HCT116 (cell line): Measurements from ENCODE around the gene ATP2A3. TPM values are rescaled to one million over a fixed set of nuclear protein-coding genes. Genes with fewer than 3 reads are reported as not detected.

Experiments used
- ATAC-seq: fragments of 200-7000 bp; cut with Tn5 transposase; 2 replicates; pipeline ENCODE4 v1.9.1; 2020; ENCODE audit warnings: mild to moderate bottlenecking, moderate library complexity
- BruUV-seq: library from RNA; stranded (reverse); fragments of 400-500 nt; replicated peaks from 2 replicates; lab custom pipeline; 2021; lab: Mats Ljungman, UMichigan
- CTCF ChIA-PET: fragments of 300-600 bp; sonication (Branson Sonifier 250); formaldehyde crosslinking; loops from one replicate; lab custom pipeline; 2021; ENCODE audit warnings: antibody characterized with exemption; lab: Charles Lee
- POLR2A ChIA-PET: fragments of 300-600, 350-600 bp; sonication (Branson Sonifier 250); formaldehyde crosslinking; loops from one replicate; lab custom pipeline; 2021; ENCODE audit warnings: antibody characterized with exemption; lab: Charles Lee
- RAD21 ChIA-PET, 2 experiments: fragments of 300-600 bp; sonication (Branson Sonifier 250); formaldehyde crosslinking; loops; one replicate each; lab custom pipeline; 2023; ENCODE audit warnings: low total read pairs in 2 of 2; ENCODE audit not compliant: uncharacterized antibody in 2 of 2, unreplicated experiment in 2 of 2, low non-redundant PET in 1 of 2; lab: Charles Lee
- DNase-seq: peaks from one replicate; pipeline ENCODE4 v3.0.0-alpha.2; 2010; ENCODE audit warnings: low read depth, low spot score
- H2AFZ ChIP-seq: fragments of 200-600 bp; shearing (Covaris generic), sonication (generic); 2 replicates; pipeline ENCODE4 v1.6.1; 2017; ENCODE audit warnings: low read depth, mixed run types, mixed read lengths, antibody characterized with exemption, low read length; ENCODE audit not compliant: poor library complexity, severe bottlenecking
- H3K27ac ChIP-seq: 2 replicates; pipeline ENCODE4 v1.5.1; 2012; ENCODE audit warnings: low read depth, low read length
- H3K27me3 ChIP-seq: fragments of 200-600 bp; sonication (generic); 2 replicates; pipeline ENCODE4 v1.6.1; 2016; ENCODE audit warnings: mixed run types, low read length, mixed read lengths; ENCODE audit not compliant: insufficient read depth
- H3K36me3 ChIP-seq, 2 experiments: fragments of 200-500 bp in 1 of 2; fragments of 200-600 bp in 1 of 2; sonication (Bioruptor generic) in 1 of 2; sonication (generic) in 1 of 2; 2 replicates each; pipeline versions ENCODE4 v1.5.1 to v1.6.1; 2014 to 2016; ENCODE audit warnings: low read length in 2 of 2, inconsistent platforms in 1 of 2, mixed read lengths in 1 of 2, mixed run types in 1 of 2; ENCODE audit not compliant: insufficient read depth in 2 of 2, control insufficient read depth in 1 of 2
- H3K4me1 ChIP-seq, 2 experiments: fragments of 200-600 bp in 1 of 2; sonication (generic) in 1 of 2; 2 replicates each; pipeline versions ENCODE4 v1.5.1 to v1.6.1; 2012 to 2017; ENCODE audit warnings: low read length in 2 of 2, inconsistent platforms in 1 of 2, mild to moderate bottlenecking in 1 of 2, mixed read lengths in 1 of 2, mixed run types in 1 of 2, moderate library complexity in 1 of 2; ENCODE audit not compliant: insufficient read depth in 2 of 2, control insufficient read depth in 1 of 2
- H3K4me2 ChIP-seq: fragments of 200-600 bp; sonication (generic); 2 replicates; pipeline ENCODE4 v1.6.1; 2017; ENCODE audit warnings: mixed run types, low read length, mixed read lengths
- H3K4me3 ChIP-seq, 2 experiments: fragments of 200-600 bp in 1 of 2; sonication (generic) in 1 of 2; replicated peaks in 1 of 2; 2 replicates each; pipeline ENCODE4 v1.5.1; 2011 to 2016; ENCODE audit warnings: low read length in 2 of 2, control low read depth in 1 of 2, low read depth in 1 of 2, mild to moderate bottlenecking in 1 of 2, mixed read lengths in 1 of 2, mixed run types in 1 of 2
- H3K79me2 ChIP-seq: fragments of 200-600 bp; sonication (generic); 2 replicates; pipeline ENCODE4 v1.6.1; 2017; ENCODE audit warnings: mild to moderate bottlenecking, mixed run types, low read length, moderate library complexity, mixed read lengths; ENCODE audit not compliant: insufficient read depth
- H3K9ac ChIP-seq: fragments of 200-600 bp; sonication (generic); 2 replicates; pipeline ENCODE4 v1.6.1; 2016; ENCODE audit warnings: low read length, mixed read lengths
- H3K9me2 ChIP-seq: fragments of 200-600 bp; sonication (generic), shearing (Covaris generic); 2 replicates; pipeline ENCODE4 v1.6.1; 2017; ENCODE audit warnings: mixed run types, mild to moderate bottlenecking, moderate library complexity; ENCODE audit not compliant: insufficient read depth
- H3K9me3 ChIP-seq, 2 experiments: fragments of 200-500 bp in 1 of 2; fragments of 200-600 bp in 1 of 2; sonication (Bioruptor generic) in 1 of 2; sonication (generic) in 1 of 2; 2 replicates each; pipeline ENCODE4 v1.6.1; 2014 to 2017; ENCODE audit warnings: low read length in 2 of 2, mixed read lengths in 2 of 2, inconsistent platforms in 1 of 2, low read depth in 1 of 2, mild to moderate bottlenecking in 1 of 2, mixed run types in 1 of 2, moderate library complexity in 1 of 2; ENCODE audit not compliant: control insufficient read depth in 1 of 2, insufficient read depth in 1 of 2
- H4K20me1 ChIP-seq: fragments of 200-600 bp; sonication (generic), shearing (Covaris generic); 2 replicates; pipeline ENCODE4 v1.6.1; 2017; ENCODE audit warnings: mixed run types, mild to moderate bottlenecking, moderate library complexity; ENCODE audit not compliant: insufficient read depth
- CTCF ChIP-seq, 3 experiments: fragments of 200-600 bp in 1 of 3; sonication (generic) in 1 of 3; IDR thresholded peaks in 2 of 3; conservative IDR thresholded peaks in 1 of 3; 2 replicates each; pipeline ENCODE4 v1.5.1; 2012 to 2017; ENCODE audit warnings: low read depth in 2 of 3, low read length in 2 of 3, antibody characterized with exemption in 1 of 3, borderline replicate concordance in 1 of 3, control low read depth in 1 of 3, mild to moderate bottlenecking in 1 of 3, mixed read lengths in 1 of 3, mixed run types in 1 of 3, moderate library complexity in 1 of 3; ENCODE audit not compliant: insufficient read depth in 1 of 3
- ELF1 ChIP-seq: IDR thresholded peaks from 2 replicates; pipeline ENCODE4 v1.6.1; 2012; ENCODE audit warnings: low read depth, borderline replicate concordance
- POLR2A ChIP-seq: IDR thresholded peaks from 2 replicates; pipeline ENCODE4 v1.7.0; 2011; ENCODE audit warnings: borderline replicate concordance; ENCODE audit not compliant: insufficient read depth, insufficient read length; ENCODE audit errors: extremely low read depth
- RAD21 ChIP-seq: IDR thresholded peaks from 2 replicates; pipeline ENCODE4 v1.6.1; 2012; ENCODE audit warnings: low read depth, mild to moderate bottlenecking
- REST ChIP-seq: IDR thresholded peaks from 2 replicates; pipeline ENCODE4 v1.6.1; 2012; ENCODE audit warnings: low read depth
- SIN3A ChIP-seq: IDR thresholded peaks from 2 replicates; pipeline ENCODE4 v1.6.1; 2012; ENCODE audit warnings: low read depth
- ZBTB33 ChIP-seq: IDR thresholded peaks from 2 replicates; pipeline ENCODE4 v1.6.1; 2011; ENCODE audit warnings: mild to moderate bottlenecking, low read length, moderate library complexity; ENCODE audit not compliant: insufficient replicate concordance; ENCODE audit errors: extremely low read depth
- intact Hi-C: fragments of 100-400 bp; cut with micrococcal nuclease; formaldehyde crosslinking; loops from 2 replicates; pipeline ENCODE4 v1.10.0; 2022
- total RNA-seq: library from RNA; stranded (reverse); gene quantifications from one replicate; pipeline ENCODE4 v1.2.1, GENCODE V29; 2021; ENCODE audit not compliant: unreplicated experiment

ATP2A3 gene
- total RNA-seq, 1 experiment from 2014 or later: 23.1 TPM

- H3K36me3 ChIP-seq: peaks cover 0 to 13% of the 10 kb centered on the region in 2 experiments; a peak in 2 of 4 replicates
- POLR2A ChIA-PET: no interaction called here
- RAD21 ChIA-PET: interaction anchor here in 1 of 2 experiments (0.7 kb wide), 2 partner anchors 16 to 719 kb away, joined by 6 to 7 read pairs; no protein-coding TSS in a partner anchor
- H4K20me1 ChIP-seq: no peaks in the 10 kb centered on the region
- no peak overlapping the region for H2AFZ ChIP-seq
- CTCF ChIA-PET: no interaction called here
- TF ChIP-seq RAD21: no peak
- no TSS peak for BruUV-seq
- H3K4me3 ChIP-seq: no peak overlapping the region
- ATAC-seq: no peak
- H3K27ac ChIP-seq: no peak overlapping the region
- H3K4me1 ChIP-seq: no peaks in the 10 kb centered on the region
- no peaks in the 10 kb centered on the region for H3K79me2 ChIP-seq
- no peak for DNase-seq
- H3K27me3 ChIP-seq: no peaks in the 10 kb centered on the region
- no peak overlapping the region for H3K9ac ChIP-seq
- H3K9me2 ChIP-seq: no peaks in the 10 kb centered on the region
- no peak overlapping the region for H3K4me2 ChIP-seq
- no peaks in the 10 kb centered on the region for H3K9me3 ChIP-seq
- intact Hi-C loops: no loop called here
Observed at GRCh38 chr17:3877220-3877619, 87.0 kb downstream of the ATP2A3 start.

- no peak for TF ChIP-seq SIN3A
- TF ChIP-seq ELF1: no peak
- no peak for TF ChIP-seq CTCF (IDR thresholded peaks at IDR 0.05 in 2 of 3, conservative IDR thresholded peaks at IDR 0.05 in 1 of 3; ENCODE audit: borderline replicate concordance in 1 of 3, insufficient read depth in 1 of 3, low read depth in 2 of 3, low read length in 2 of 3)
- TF ChIP-seq POLR2A: no peak
- no peak for TF ChIP-seq ZBTB33
- no peak for TF ChIP-seq REST
- TF ChIP-seq RAD21: no peak
- Histone ChIP-seq H3K9me3 (no peaks in the 10 kb centered on the region), H2AFZ (no peak overlapping the region), H3K27ac (no peak overlapping the region), H3K4me1 (no peaks in the 10 kb centered on the region), H3K9ac (no peak overlapping the region), H3K36me3 (peaks cover 0 to 13% of the 10 kb centered on the region in 2 experiments; a peak in 2 of 4 replicates), H3K4me3 (no peak overlapping the region), H3K79me2 (no peaks in the 10 kb centered on the region), H3K9me2 (no peaks in the 10 kb centered on the region), H4K20me1 (no peaks in the 10 kb centered on the region), H3K4me2 (no peak overlapping the region), H3K27me3 (no peaks in the 10 kb centered on the region)
- intact Hi-C loops: no loop called here
- no TSS peak for BruUV-seq
- ATAC-seq: no peak
- CTCF ChIA-PET: no interaction called here
- POLR2A ChIA-PET: no interaction called here
- no peak for DNase-seq
- RAD21 ChIA-PET: interaction anchor here in 1 of 2 experiments (0.6 kb wide), 1 partner anchor 11 kb away, joined by 3 read pairs; no protein-coding TSS in a partner anchor
Observed at GRCh38 chr17:3875317-3875716, 88.9 kb downstream of the ATP2A3 start.
